HepG2 (cell line): ENCODE measurements around the gene CFAP46. TPM values are rescaled to one million over a fixed set of nuclear protein-coding genes. Genes with fewer than 3 reads are reported as not detected.
"Not testable (repeated sequence)": the region's sequence is repeated elsewhere in the genome, so short reads cannot be mapped to it uniquely, and the experiment has no call there.

ENCODE experiments used
- ATAC-seq: fragments of 200-7000 bp; cut with Tn5 transposase; 3 replicates; pipeline ENCODE4 v1.9.1; 2020; ENCODE audit warnings: mild to moderate bottlenecking, moderate library complexity
- BruUV-seq: library from RNA; stranded (reverse); fragments of 400-500 nt; replicated peaks from 2 replicates; lab custom pipeline; 2021; lab: Mats Ljungman, UMichigan
- CTCF ChIA-PET: fragments of 300-600 bp; formaldehyde crosslinking; extraction: SDS; loops from one replicate; lab custom pipeline; 2021; ENCODE audit warnings: low total read pairs, inconsistent platforms, low intra/inter-chr PET ratio; lab: Yijun Ruan, JAX
- POLR2A ChIA-PET: fragments of 350-600 bp; sonication (Branson Sonifier 250); formaldehyde crosslinking; loops from one replicate; lab custom pipeline; 2020; ENCODE audit warnings: antibody characterized with exemption, inconsistent platforms; lab: Yijun Ruan, JAX
- DNase-seq: peaks from one replicate; pipeline ENCODE4 v3.0.0-alpha.2; 2015; ENCODE audit warnings: low spot score
- FAIRE-seq: peaks from 3 replicates; lab custom pipeline; 2011; peaks lifted over from hg19 to GRCh38; lab: Jason Lieb, UNC
- H2AFZ ChIP-seq: one replicate; pipeline ENCODE4 v1.6.1; 2011; ENCODE audit warnings: low read length, inconsistent platforms
- H3K27ac ChIP-seq: fragments of 300-600 bp; 3 replicates; pipeline ENCODE4 v1.8.0; 2011; ENCODE audit warnings: mixed run types, mild to moderate bottlenecking, mixed read lengths, low read length, inconsistent platforms; ENCODE audit not compliant: insufficient read depth; ENCODE audit errors: extremely low read length
- H3K27me3 ChIP-seq, 2 experiments: fragments of 200-600 bp in 1 of 2; 2 replicates in 1 of 2; 3 replicates in 1 of 2; pipeline versions ENCODE4 v1.6.0 to v1.8.0; 2011; ENCODE audit warnings: low read length in 2 of 2, mild to moderate bottlenecking in 2 of 2, moderate library complexity in 2 of 2, inconsistent platforms in 1 of 2; ENCODE audit not compliant: insufficient read depth in 2 of 2, control insufficient read depth in 1 of 2
- H3K36me3 ChIP-seq, 2 experiments: fragments of 200-600 bp in 1 of 2; replicated peaks in 1 of 2; 2 replicates in 1 of 2; 3 replicates in 1 of 2; pipeline versions ENCODE4 v1.5.1 to v1.8.0; 2011; ENCODE audit warnings: low read length in 2 of 2, inconsistent platforms in 1 of 2; ENCODE audit not compliant: insufficient read depth in 2 of 2, control insufficient read depth in 1 of 2
- H3K4me1 ChIP-seq: 2 replicates; pipeline ENCODE4 v1.5.1; 2012; ENCODE audit warnings: low read length, inconsistent platforms; ENCODE audit not compliant: insufficient read depth
- H3K4me2 ChIP-seq: 2 replicates; pipeline ENCODE4 v1.6.0; 2011; ENCODE audit warnings: low read depth, low read length, inconsistent platforms
- H3K4me3 ChIP-seq, 3 experiments: fragments of 200-600 bp in 1 of 3; sonication (generic), shearing (Covaris generic) in 1 of 3; replicated peaks in 1 of 3; 2 replicates each; pipeline ENCODE4 v1.5.1; 2011 to 2016; ENCODE audit warnings: low read length in 3 of 3, inconsistent platforms in 2 of 3, low read depth in 2 of 3, mild to moderate bottlenecking in 2 of 3, control low read depth in 1 of 3, mixed read lengths in 1 of 3; ENCODE audit not compliant: insufficient read depth in 1 of 3
- H3K79me2 ChIP-seq: one replicate; pipeline ENCODE4 v1.6.1; 2011; ENCODE audit warnings: low read length, inconsistent platforms; ENCODE audit not compliant: insufficient read depth
- H3K9ac ChIP-seq: 2 replicates; pipeline ENCODE4 v1.6.0; 2011; ENCODE audit warnings: mild to moderate bottlenecking, low read depth, low read length, inconsistent platforms; ENCODE audit not compliant: insufficient read depth
- H3K9me3 ChIP-seq: 2 replicates; pipeline ENCODE4 v1.5.1; 2012; ENCODE audit warnings: mild to moderate bottlenecking, low read length
- H4K20me1 ChIP-seq: 2 replicates; pipeline ENCODE4 v1.6.0; 2011; ENCODE audit warnings: inconsistent platforms, mild to moderate bottlenecking, low read length, moderate library complexity; ENCODE audit not compliant: insufficient read depth
- HNRNPLL ChIP-seq: fragments of 200-400 bp; formaldehyde crosslinking; IDR thresholded peaks from 2 replicates; pipeline ENCODE4 v1.6.1; 2017; ENCODE audit warnings: mild to moderate bottlenecking, low read depth, low read length; ENCODE audit not compliant: poor library complexity, severe bottlenecking
- WGBS: methylation state at CpG from one replicate; pipeline ENCODE4 v1.1.6; 2017; ENCODE audit warnings: low lambda C conversion rate; 5-methylcytosine and 5-hydroxymethylcytosine counted together
- in situ Hi-C: cut with HindIII; loops from 2 replicates; pipeline ENCODE4 v1.10.0; 2017; ENCODE audit warnings: low pct_unique_long_range_greater_than_20kb; ENCODE audit not compliant: extremely low pct_ligation_motif_present
- intact Hi-C: fragments of 100-400 bp; cut with micrococcal nuclease; formaldehyde crosslinking; loops from one replicate; pipeline ENCODE4 v1.10.0; 2022; ENCODE audit not compliant: unreplicated experiment
- polyA plus RNA-seq, 8 experiments: library from polyadenylated mRNA; depleted of rRNA in 3 of 8; stranded (reverse) in 7 of 8; unstranded in 1 of 8; fragments of >200 nt; fragmentation: Illumina TruSeq in 4 of 8; extraction: Trizol in 4 of 8; gene quantifications; 2 replicates each; pipeline versions ENCODE4 v1.2.1 to v1.2.3, GENCODE V29; 2011 to 2016; ENCODE audit warnings: low read depth in 4 of 8, missing spikeins in 1 of 8, mixed read lengths in 1 of 8; ENCODE audit not compliant: insufficient read depth in 1 of 8
- total RNA-seq, 5 experiments: library from RNA; depleted of rRNA; stranded (reverse); fragments of >200 nt; fragmentation: Illumina TruSeq; extraction: Trizol; gene quantifications; 2 replicates each; pipeline ENCODE4 v1.2.3, GENCODE V29; 2016; ENCODE audit warnings: low read depth in 1 of 5
- TF ChIP-seq, protein P1 (sequence below): sonication (generic); formaldehyde crosslinking; IDR thresholded peaks from 2 replicates; pipeline ENCODE4 v1.5.1; 2020; ENCODE audit warnings: mild to moderate bottlenecking, missing genetic modification reagents, moderate library complexity
- TF ChIP-seq, protein P2 (sequence below): sonication (generic); formaldehyde crosslinking; IDR thresholded peaks from 2 replicates; pipeline ENCODE4 v1.4.0; 2020; ENCODE audit warnings: missing genetic modification reagents, borderline replicate concordance

The CFAP46 gene
- total and polyA plus RNA-seq, 2 of the 13 experiments (the other 11 are each of a cell fraction or from before 2014, with no cell fraction given): 0.24 to 0.84 TPM

- TF ChIP-seq, protein P1, sequence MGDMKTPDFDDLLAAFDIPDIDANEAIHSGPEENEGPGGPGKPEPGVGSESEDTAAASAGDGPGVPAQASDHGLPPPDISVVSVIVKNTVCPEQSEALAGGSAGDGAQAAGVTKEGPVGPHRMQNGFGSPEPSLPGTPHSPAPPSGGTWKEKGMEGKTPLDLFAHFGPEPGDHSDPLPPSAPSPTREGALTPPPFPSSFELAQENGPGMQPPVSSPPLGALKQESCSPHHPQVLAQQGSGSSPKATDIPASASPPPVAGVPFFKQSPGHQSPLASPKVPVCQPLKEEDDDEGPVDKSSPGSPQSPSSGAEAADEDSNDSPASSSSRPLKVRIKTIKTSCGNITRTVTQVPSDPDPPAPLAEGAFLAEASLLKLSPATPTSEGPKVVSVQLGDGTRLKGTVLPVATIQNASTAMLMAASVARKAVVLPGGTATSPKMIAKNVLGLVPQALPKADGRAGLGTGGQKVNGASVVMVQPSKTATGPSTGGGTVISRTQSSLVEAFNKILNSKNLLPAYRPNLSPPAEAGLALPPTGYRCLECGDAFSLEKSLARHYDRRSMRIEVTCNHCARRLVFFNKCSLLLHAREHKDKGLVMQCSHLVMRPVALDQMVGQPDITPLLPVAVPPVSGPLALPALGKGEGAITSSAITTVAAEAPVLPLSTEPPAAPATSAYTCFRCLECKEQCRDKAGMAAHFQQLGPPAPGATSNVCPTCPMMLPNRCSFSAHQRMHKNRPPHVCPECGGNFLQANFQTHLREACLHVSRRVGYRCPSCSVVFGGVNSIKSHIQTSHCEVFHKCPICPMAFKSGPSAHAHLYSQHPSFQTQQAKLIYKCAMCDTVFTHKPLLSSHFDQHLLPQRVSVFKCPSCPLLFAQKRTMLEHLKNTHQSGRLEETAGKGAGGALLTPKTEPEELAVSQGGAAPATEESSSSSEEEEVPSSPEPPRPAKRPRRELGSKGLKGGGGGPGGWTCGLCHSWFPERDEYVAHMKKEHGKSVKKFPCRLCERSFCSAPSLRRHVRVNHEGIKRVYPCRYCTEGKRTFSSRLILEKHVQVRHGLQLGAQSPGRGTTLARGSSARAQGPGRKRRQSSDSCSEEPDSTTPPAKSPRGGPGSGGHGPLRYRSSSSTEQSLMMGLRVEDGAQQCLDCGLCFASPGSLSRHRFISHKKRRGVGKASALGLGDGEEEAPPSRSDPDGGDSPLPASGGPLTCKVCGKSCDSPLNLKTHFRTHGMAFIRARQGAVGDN (CRISPR knock-in tag): peak; percentile 26; the same call in 1 of the 2 replicates
- TF ChIP-seq, protein P2, sequence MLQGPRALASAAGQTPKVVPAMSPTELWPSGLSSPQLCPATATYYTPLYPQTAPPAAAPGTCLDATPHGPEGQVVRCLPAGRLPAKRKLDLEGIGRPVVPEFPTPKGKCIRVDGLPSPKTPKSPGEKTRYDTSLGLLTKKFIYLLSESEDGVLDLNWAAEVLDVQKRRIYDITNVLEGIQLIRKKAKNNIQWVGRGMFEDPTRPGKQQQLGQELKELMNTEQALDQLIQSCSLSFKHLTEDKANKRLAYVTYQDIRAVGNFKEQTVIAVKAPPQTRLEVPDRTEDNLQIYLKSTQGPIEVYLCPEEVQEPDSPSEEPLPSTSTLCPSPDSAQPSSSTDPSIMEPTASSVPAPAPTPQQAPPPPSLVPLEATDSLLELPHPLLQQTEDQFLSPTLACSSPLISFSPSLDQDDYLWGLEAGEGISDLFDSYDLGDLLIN (CRISPR knock-in tag): no peak
- peak; percentile 65 for TF ChIP-seq HNRNPLL
- TF ChIP-seq, all 625 proteins: peak for 8
Measured at GRCh38 chr10:132774181-132774901, 168.0 kb downstream of the CFAP46 start (continued).

DNA sequence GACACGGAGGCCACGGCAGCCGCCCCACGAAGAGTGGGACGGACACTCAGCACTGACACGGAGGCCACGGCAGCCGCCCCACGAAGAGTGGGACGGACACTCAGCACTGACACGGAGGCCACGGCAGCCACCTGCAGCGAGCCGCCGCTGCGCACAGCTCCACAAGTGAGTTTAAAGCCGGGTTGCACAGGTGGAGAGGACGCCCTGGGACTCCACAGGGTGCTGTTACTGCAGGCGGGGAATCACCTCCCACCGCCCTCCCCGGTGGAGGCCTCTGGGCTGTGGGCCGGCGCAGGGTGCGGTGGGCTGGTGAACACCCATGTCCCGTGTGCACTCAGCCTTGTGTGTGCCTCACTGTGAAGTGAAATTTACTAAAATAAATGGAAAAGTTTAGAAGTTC is 169.6 kb downstream of the CFAP46 start:
- H3K4me1 ChIP-seq: peaks cover 12% of the 10 kb centered on the region
- ATAC-seq, DNase-seq, H3K9ac ChIP-seq, H3K4me2 ChIP-seq, H3K36me3 ChIP-seq, H3K27ac ChIP-seq, H3K4me3 ChIP-seq, POLR2A ChIA-PET, CTCF ChIA-PET, H3K27me3 ChIP-seq, in situ Hi-C loops, FAIRE-seq, H4K20me1 ChIP-seq, BruUV-seq, H3K79me2 ChIP-seq, H2AFZ ChIP-seq, H3K9me3 ChIP-seq, intact Hi-C loops: not testable (repeated sequence)
- 96% methylated on average over 19 of the region's 25 CpGs for WGBS
